ENCODE data around the gene WDFY2. TPM values are rescaled to one million over a fixed set of nuclear protein-coding genes. Genes with fewer than 3 reads are reported as not detected.

Gene WDFY2
- total RNA-seq, 1 donor from 2014 or later: 4.9 TPM

- intact Hi-C loops (cut with DNase I): no loop called here
Measured at GRCh38 chr13:51772781-51773180, 188.5 kb downstream of the WDFY2 start.

DNA sequence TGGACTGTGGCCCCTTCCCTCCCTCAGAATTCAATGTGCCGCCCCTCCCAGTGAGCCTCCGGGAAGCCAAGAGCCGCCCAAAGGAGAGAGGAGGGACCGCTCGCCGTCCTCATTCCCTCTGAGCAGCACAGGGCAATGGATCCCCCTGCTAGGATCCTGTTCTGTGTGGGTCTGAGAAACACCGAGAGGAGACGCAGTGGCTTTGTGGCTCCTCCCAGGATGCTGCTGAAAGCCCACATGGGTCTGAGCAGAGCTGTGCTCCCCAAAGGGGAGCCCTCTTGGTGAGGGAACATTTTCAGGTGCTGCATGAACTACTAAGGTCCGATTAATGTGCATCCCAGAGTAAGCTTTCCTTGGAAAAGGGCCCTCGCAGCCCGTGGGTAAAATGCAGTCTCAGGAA lies 189.3 kb downstream of the WDFY2 start:
- no peak for DNase-seq (ENCODE audit: low spot score)
- intact Hi-C loops (cut with DNase I): no loop called here

More at GRCh38 chr13:51772781-51773180, 188.5 kb downstream of the WDFY2 start:
- DNase-seq (ENCODE audit: low spot score): no peak

- intact Hi-C loops (cut with DNase I): no loop called here
Measured at GRCh38 chr13:51776179-51776578, 191.9 kb downstream of the WDFY2 start.

GRCh38 chr13:51777921-51778320 lies 193.7 kb downstream of the WDFY2 start:
- intact Hi-C loops (cut with DNase I): no loop called here
- DNase-seq (ENCODE audit: low spot score): no peak

More at GRCh38 chr13:51776179-51776578, 191.9 kb downstream of the WDFY2 start:
- DNase-seq (ENCODE audit: low spot score): no peak

DNA sequence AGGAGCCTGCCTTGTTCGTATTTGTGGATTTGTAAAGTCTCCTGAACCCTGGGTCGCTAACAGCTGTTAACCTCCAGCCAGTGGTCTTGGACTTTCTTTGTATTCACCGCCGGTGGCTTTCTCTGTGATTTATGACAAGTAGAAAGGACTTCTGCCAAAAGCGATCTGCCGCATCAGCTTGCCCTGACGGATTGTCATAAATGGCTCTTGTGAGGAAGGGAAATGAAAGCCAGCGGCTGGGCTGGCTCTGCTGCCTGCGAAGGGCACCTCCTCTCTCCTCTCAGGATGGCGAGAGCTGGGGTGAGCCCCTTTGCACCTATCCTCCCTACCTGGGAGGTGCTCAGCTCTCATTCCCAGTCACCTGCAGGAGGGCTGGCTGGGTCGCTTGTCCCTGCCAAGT lies 194.1 kb downstream of the WDFY2 start:
- DNase-seq (ENCODE audit: low spot score): no peak
- intact Hi-C loops (cut with DNase I): no loop called here

DNA sequence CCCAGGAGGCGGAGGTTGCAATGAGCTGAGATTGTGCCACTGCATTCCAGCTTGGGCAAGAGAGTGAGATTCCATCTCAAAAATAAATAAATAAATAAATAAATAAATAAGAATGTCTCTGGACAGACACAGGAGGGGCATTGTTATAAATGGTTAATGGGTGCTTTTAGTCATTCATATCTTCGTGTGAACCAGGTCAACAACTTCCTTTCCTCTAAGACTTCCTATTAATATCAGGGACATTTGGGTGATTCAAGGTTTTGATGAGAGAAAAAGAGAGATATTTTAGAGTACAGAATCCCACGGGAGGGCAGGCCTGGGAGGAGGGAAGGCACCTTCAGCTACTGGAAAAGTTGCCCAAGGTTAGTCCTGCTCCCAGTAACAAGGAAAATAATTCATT lies 195.8 kb downstream of the WDFY2 start:
- intact Hi-C loops (cut with DNase I): loop anchor here (5.0 kb wide), 1 partner anchor 193 kb away; no protein-coding TSS in a partner anchor
- no peak for DNase-seq (ENCODE audit: low spot score)

- no peak for DNase-seq (ENCODE audit: low spot score)
- intact Hi-C loops (cut with DNase I): loop anchor here (5.0 kb wide), 1 partner anchor 194 kb away; no protein-coding TSS in a partner anchor
Measured at GRCh38 chr13:51781246-51782022, 197.2 kb downstream of the WDFY2 start.

- no peak for DNase-seq (ENCODE audit: low spot score)
- intact Hi-C loops (cut with DNase I): loop anchor here (5.0 kb wide), 1 partner anchor 195 kb away; no protein-coding TSS in a partner anchor
Measured at GRCh38 chr13:51782026-51782710, 197.9 kb downstream of the WDFY2 start.

- intact Hi-C loops (cut with DNase I): loop anchor here (5.0 kb wide), 1 partner anchor 196 kb away; no protein-coding TSS in a partner anchor
- DNase-seq (ENCODE audit: low spot score): no peak
Measured at GRCh38 chr13:51783428-51784094, 199.3 kb downstream of the WDFY2 start.

DNA sequence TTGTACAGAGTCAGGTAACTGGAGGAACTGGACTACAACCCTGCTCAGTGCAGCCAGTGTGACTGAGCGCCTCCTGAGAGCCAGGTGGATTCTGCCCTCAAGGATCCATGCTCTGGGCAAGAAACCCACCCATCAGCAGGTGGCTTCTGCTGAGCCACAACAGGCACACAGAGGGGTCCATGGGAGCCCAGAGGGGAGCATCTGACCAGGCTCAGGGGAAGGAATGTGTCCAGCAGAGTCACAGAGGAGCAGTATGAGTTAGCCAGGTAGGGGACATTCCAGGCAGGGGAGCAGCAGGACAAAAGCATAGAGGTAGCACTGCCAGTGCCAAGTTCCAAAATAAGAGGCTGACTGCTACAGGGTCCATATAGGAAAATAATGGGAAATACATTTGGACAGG lies 199.8 kb downstream of the WDFY2 start:
- DNase-seq (ENCODE audit: low spot score): no peak
- intact Hi-C loops (cut with DNase I): loop anchor here (5.0 kb wide), 1 partner anchor 197 kb away; no protein-coding TSS in a partner anchor

- DNase-seq (ENCODE audit: low spot score): no peak
- intact Hi-C loops (cut with DNase I): no loop called here
Measured at GRCh38 chr13:51785712-51786424, 201.6 kb downstream of the WDFY2 start.

GRCh38 chr13:51786425-51787265 lies 202.4 kb downstream of the WDFY2 start:
- intact Hi-C loops (cut with DNase I): no loop called here
- DNase-seq (ENCODE audit: low spot score): no peak

DNA sequence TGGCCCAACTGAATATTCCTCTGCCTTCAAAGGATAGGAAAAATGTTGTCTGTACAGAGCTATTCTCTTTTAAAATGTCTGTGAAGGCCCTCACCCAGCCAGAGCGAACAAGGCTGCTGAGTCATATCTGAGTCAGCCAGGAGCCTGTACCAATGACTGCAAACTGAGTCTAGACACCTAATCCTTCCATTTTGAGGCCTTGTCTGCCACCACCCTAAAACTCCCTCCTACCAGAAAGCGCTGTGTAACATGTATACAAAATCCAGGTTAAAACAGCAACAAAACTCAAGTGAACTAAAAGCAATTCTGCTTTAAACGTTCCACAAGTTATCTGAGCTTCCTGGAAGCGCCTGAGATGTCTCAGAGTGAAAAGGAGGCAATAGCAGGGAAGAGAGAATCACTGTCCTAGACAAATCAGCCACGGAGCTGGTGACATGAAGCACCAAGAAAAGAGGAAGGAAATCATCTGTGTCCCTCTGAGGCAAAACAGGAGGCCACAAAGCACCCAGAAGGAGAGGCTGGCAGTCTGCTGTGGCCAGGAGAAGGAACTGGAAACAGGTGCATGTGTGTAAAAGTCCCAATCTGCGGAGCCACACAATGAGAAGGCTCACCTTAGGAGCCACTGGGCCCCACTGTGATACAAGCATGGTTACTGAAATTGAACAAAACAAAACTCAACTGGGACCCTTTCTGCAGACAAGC lies 209.5 kb downstream of the WDFY2 start:
- intact Hi-C loops (cut with DNase I): no loop called here
- no peak for DNase-seq (ENCODE audit: low spot score)

DNA sequence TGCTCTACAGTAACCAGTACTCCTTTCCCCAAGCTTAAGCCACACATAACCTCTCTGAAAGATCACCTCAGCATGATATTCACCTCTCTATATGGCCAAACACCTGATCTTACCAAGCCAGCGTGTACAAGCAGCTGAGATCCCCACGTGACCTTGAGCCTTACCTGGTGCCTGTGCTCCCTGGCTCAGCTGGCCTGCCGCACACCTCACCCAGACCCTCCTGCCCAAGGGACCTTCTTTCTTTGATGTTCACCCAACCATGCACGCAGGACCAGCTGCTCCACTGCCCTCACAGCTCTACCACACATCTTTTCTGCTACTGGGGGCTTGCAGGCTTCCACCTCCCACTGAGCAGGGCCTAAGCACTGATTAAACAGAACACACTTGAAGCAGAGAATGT lies 210.7 kb downstream of the WDFY2 start:
- DNase-seq (ENCODE audit: low spot score): no peak
- intact Hi-C loops (cut with DNase I): no loop called here

- DNase-seq (ENCODE audit: low spot score): no peak
- intact Hi-C loops (cut with DNase I): no loop called here
Measured at GRCh38 chr13:51795419-51795818, 211.2 kb downstream of the WDFY2 start.

- DNase-seq (ENCODE audit: low spot score): no peak
- intact Hi-C loops (cut with DNase I): no loop called here
Measured at GRCh38 chr13:51796546-51796945, 212.3 kb downstream of the WDFY2 start.

- intact Hi-C loops (cut with DNase I): no loop called here
- DNase-seq (ENCODE audit: low spot score): peak; percentile 26
Measured at GRCh38 chr13:51797664-51798488, 213.6 kb downstream of the WDFY2 start.
